CD4-positive, alpha-beta T cell (primary cell): Measurements from ENCODE around the gene ARID4B. TPM values are rescaled to one million over a fixed set of nuclear protein-coding genes. Genes with fewer than 3 reads are reported as not detected.
"Not testable (repeated sequence)": the region's sequence is repeated elsewhere in the genome, so short reads cannot be mapped to it uniquely, and the experiment has no call there.

Source experiments
- ATAC-seq: fragments of 200-7000 bp; cut with Tn5 transposase; one replicate; pipeline ENCODE4 v1.10.0; 2022; ENCODE audit warnings: mild to moderate bottlenecking; ENCODE audit not compliant: poor library complexity
- CTCF ChIA-PET: fragments of 350-600 bp; sonication (Branson Sonifier 250); formaldehyde crosslinking; loops from one replicate; lab custom pipeline; 2021; ENCODE audit warnings: antibody characterized with exemption, inconsistent platforms; lab: Charles Lee
- POLR2A ChIA-PET: fragments of 350-600 bp; sonication (Branson Sonifier 250); formaldehyde crosslinking; loops from one replicate; lab custom pipeline; 2021; ENCODE audit warnings: antibody characterized with exemption, inconsistent platforms; lab: Charles Lee
- DNase-seq, 14 experiments: peaks; one replicate each; pipeline ENCODE4 v3.0.0-alpha.2; 2013 to 2020; ENCODE audit warnings: mixed read lengths in 2 of 14
- H3K27ac ChIP-seq, 2 donors: one replicate each; pipeline versions ENCODE4 v1.5.1 to v1.7.0; 2013; ENCODE audit warnings: low read length in 2 of 2, low read depth in 1 of 2, mild to moderate bottlenecking in 1 of 2
- H3K27me3 ChIP-seq, 2 experiments: 1 replicate in 1 of 2; 2 replicates in 1 of 2; pipeline versions ENCODE4 v1.6.1 to v1.7.0; 2013; ENCODE audit warnings: low read length in 2 of 2, control low read depth in 1 of 2, mild to moderate bottlenecking in 1 of 2, moderate library complexity in 1 of 2; ENCODE audit not compliant: insufficient read depth in 2 of 2, control insufficient read depth in 1 of 2
- H3K36me3 ChIP-seq: one replicate; pipeline ENCODE4 v1.6.1; 2013; ENCODE audit warnings: low read length, control low read depth; ENCODE audit not compliant: insufficient read depth
- H3K4me1 ChIP-seq: one replicate; pipeline ENCODE4 v1.6.1; 2013; ENCODE audit warnings: low read length, control low read depth; ENCODE audit not compliant: insufficient read depth
- H3K4me3 ChIP-seq: one replicate; pipeline ENCODE4 v1.5.1; 2013; ENCODE audit warnings: mild to moderate bottlenecking, low read length, moderate library complexity
- H3K9me3 ChIP-seq, 2 experiments: 1 replicate in 1 of 2; 2 replicates in 1 of 2; pipeline versions ENCODE4 v1.6.1 to v1.7.0; 2013; ENCODE audit warnings: low read length in 2 of 2, mild to moderate bottlenecking in 2 of 2, control low read depth in 1 of 2, moderate library complexity in 1 of 2; ENCODE audit not compliant: control insufficient read depth in 1 of 2, insufficient read depth in 1 of 2
- H3K27ac Mint-ChIP-seq: one replicate; pipeline ENCODE4 v1.8.0; 2020; ENCODE audit warnings: mixed read lengths
- H3K27me3 Mint-ChIP-seq: one replicate; pipeline ENCODE4 v1.8.0; 2021; ENCODE audit warnings: mixed read lengths
- H3K36me3 Mint-ChIP-seq: one replicate; pipeline ENCODE4 v1.8.0; 2021; ENCODE audit warnings: low read depth, mixed read lengths
- H3K4me1 Mint-ChIP-seq: one replicate; pipeline ENCODE4 v1.8.0; 2021; ENCODE audit warnings: low read depth, mixed read lengths
- H3K4me3 Mint-ChIP-seq: one replicate; pipeline ENCODE4 v1.8.0; 2020; ENCODE audit warnings: mild to moderate bottlenecking, mixed read lengths
- H3K9me3 Mint-ChIP-seq: one replicate; pipeline ENCODE4 v1.8.0; 2020; ENCODE audit warnings: mixed read lengths
- intact Hi-C, 2 experiments: fragments of 100-400 bp; cut with DNase I in 1 of 2; cut with micrococcal nuclease in 1 of 2; formaldehyde crosslinking; loops; one replicate each; pipeline versions ENCODE4 v1.15.1 to v1.9.0; 2023 to 2025; cut with DNase I, micrococcal nuclease
- total RNA-seq, 174 experiments: library from RNA in 2 of 174; stranded (reverse) in 2 of 174; gene quantifications; one replicate each; pipeline ENCODE4 v1.2.3 and lab custom pipeline; 2021 to 2026
- TF ChIP-seq, protein P1 (sequence below): fragments of 200-600 bp; IDR thresholded peaks from one replicate; pipeline ENCODE4 v1.8.0; 2022; ENCODE audit warnings: antibody characterized with exemption, mild to moderate bottlenecking

ARID4B gene
- total RNA-seq, 2 experiments from 2014 or later = 127 to 130 TPM

DNA sequence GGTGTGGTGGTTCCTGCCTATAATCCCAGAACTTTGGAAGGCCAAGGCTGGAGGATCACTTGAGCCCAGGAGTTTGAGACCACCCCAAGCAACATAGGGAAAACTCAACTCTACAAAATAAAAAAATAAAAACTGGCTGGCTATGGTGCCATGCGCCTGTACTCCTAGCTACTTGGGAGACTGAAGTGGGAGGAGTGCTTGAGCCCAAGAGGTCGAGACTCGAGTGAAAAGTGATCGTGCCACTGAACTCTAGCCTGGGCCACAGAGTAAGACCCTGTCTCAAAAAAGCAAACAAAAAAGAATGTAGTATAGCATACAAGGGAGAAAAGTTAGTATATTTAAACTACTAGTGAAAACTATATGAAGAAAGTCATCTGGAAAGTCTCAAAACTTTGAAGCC lies 66.7 kb downstream of the ARID4B start:
- POLR2A ChIA-PET = interaction anchor here (0.7 to 1.2 kb wide), 3 partner anchors 10 to 132 kb away, joined by 3 read pairs; partner anchors contain the start of gene TOMM20
- intact Hi-C loops = no loop called here
- H3K27ac ChIP-seq = no peak overlapping the region

DNA sequence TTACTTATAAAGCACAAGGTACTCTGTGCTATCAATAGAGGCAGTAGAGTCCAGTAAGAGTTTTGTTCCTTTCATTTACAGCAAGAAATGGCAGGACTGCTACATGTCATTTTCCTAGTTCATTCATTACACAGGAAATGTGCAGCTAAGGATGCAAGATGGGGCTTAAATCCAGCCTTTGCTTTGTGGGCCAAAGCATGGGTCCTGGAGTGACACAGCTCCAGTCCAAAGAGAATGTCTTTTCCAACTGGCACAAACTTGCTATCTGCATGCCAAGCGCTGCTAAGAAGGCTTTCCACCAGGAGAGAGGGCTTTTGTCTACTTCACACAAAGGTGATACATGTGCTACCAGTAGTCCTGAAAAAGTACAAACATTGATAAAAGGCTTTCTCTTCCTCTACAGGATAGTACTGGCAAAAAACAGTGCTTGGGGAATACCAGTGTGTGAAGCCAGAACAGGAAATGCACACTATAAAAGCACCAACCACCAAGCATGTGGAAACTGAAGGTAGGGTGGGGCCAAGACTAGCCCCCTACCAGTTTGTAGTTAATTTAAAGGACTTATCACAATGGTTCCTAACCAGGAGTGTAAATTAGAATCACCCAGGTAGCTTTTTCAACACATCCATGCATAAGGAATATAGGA lies 68.7 kb downstream of the ARID4B start:
- H3K27me3 Mint-ChIP-seq = no peaks in the 10 kb centered on the region
- H3K36me3 Mint-ChIP-seq = peaks cover 35% of the 10 kb centered on the region
- POLR2A ChIA-PET = interaction anchor here (0.8 to 2.8 kb wide), 5 partner anchors 13 to 70 kb away, joined by 3 to 8 read pairs (median 5); partner anchors contain the start of genes ARID4B and GGPS1
- CTCF ChIA-PET = interaction anchor here (0.7 to 1.9 kb wide), 10 partner anchors 16 to 157 kb away, joined by 3 to 11 read pairs (median 3); no protein-coding TSS in a partner anchor
- peak; percentile 57 for ATAC-seq
- H3K4me1 Mint-ChIP-seq = peaks cover 82% of the 10 kb centered on the region
- no peaks in the 10 kb centered on the region for H3K9me3 Mint-ChIP-seq
- peak in 3 of 14 experiments; percentile 32 to 36 (median 35) for DNase-seq
- Histone ChIP-seq H3K27ac (no peak overlapping the region), H3K27me3 (no peaks in the 10 kb centered on the region), H3K4me3 (no peak overlapping the region), H3K9me3 (no peaks in the 10 kb centered on the region), H3K4me1 (peaks cover 17% of the 10 kb centered on the region), H3K36me3 (peaks cover 19% of the 10 kb centered on the region)
- H3K4me3 Mint-ChIP-seq = peak overlapping the region; percentile 31
- intact Hi-C loops = no loop called here
- TF ChIP-seq, protein P1, sequence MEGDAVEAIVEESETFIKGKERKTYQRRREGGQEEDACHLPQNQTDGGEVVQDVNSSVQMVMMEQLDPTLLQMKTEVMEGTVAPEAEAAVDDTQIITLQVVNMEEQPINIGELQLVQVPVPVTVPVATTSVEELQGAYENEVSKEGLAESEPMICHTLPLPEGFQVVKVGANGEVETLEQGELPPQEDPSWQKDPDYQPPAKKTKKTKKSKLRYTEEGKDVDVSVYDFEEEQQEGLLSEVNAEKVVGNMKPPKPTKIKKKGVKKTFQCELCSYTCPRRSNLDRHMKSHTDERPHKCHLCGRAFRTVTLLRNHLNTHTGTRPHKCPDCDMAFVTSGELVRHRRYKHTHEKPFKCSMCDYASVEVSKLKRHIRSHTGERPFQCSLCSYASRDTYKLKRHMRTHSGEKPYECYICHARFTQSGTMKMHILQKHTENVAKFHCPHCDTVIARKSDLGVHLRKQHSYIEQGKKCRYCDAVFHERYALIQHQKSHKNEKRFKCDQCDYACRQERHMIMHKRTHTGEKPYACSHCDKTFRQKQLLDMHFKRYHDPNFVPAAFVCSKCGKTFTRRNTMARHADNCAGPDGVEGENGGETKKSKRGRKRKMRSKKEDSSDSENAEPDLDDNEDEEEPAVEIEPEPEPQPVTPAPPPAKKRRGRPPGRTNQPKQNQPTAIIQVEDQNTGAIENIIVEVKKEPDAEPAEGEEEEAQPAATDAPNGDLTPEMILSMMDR = no peak
- H3K27ac Mint-ChIP-seq = peak overlapping the region; percentile 35

More for the DNA sequence above, 66.7 kb downstream of the ARID4B start:
- DNase-seq (no peak), ATAC-seq (no peak)
- TF ChIP-seq, protein P1 = no peak
- no peak overlapping the region for H3K4me3 Mint-ChIP-seq
- H3K4me1 ChIP-seq = peaks cover 23% of the 10 kb centered on the region
- no peaks in the 10 kb centered on the region for H3K27me3 Mint-ChIP-seq
- no peaks in the 10 kb centered on the region for H3K27me3 ChIP-seq
- H3K4me1 Mint-ChIP-seq = peaks cover 84% of the 10 kb centered on the region
- H3K36me3 ChIP-seq = peaks cover 15% of the 10 kb centered on the region
- CTCF ChIA-PET = interaction anchor here (1.4 kb wide), 2 partner anchors 8 to 81 kb away, joined by 3 to 4 read pairs; no protein-coding TSS in a partner anchor
- no peaks in the 10 kb centered on the region for H3K9me3 ChIP-seq
- no peak overlapping the region for H3K4me3 ChIP-seq
- no peaks in the 10 kb centered on the region for H3K9me3 Mint-ChIP-seq
- H3K27ac Mint-ChIP-seq = peak overlapping the region; percentile 24
- H3K36me3 Mint-ChIP-seq = peaks cover 32% of the 10 kb centered on the region

DNA sequence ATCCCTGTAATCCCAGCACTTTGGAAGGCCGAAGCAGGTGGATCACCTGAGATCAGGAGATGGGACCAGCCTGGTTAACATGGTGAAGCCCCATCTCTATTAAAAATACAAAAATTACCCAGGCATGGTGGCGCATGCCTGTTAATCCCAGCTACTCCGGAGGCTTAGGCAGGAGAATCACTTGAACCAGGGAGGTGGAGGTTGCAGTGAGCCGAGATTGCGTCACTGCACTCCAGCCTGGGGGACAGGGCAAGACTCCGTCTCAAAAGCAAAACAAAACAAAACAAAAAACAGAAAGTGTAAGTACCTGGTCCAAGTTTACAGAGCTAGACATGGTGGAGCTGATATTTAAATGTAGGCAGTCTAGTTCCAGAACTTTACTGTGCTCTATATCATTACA lies 69.9 kb downstream of the ARID4B start:
- POLR2A ChIA-PET = interaction anchor here (1.0 to 2.8 kb wide), 3 partner anchors 17 to 71 kb away, joined by 3 to 8 read pairs (median 7); partner anchors contain the start of gene GGPS1
- ATAC-seq, H3K27ac ChIP-seq, H3K4me3 ChIP-seq, H3K9me3 Mint-ChIP-seq, DNase-seq, H3K27me3 Mint-ChIP-seq, H3K27me3 ChIP-seq, intact Hi-C loops, H3K9me3 ChIP-seq: not testable (repeated sequence)
- peak overlapping the region; percentile 35 for H3K27ac Mint-ChIP-seq
- H3K4me1 ChIP-seq = peaks cover 17% of the 10 kb centered on the region
- CTCF ChIA-PET = interaction anchor here (0.8 to 1.9 kb wide), 6 partner anchors 16 to 158 kb away, joined by 3 to 11 read pairs (median 3); no protein-coding TSS in a partner anchor
- H3K36me3 Mint-ChIP-seq = peaks cover 38% of the 10 kb centered on the region
- H3K4me3 Mint-ChIP-seq = peak overlapping the region; percentile 38
- H3K4me1 Mint-ChIP-seq = peaks cover 79% of the 10 kb centered on the region
- peaks cover 19% of the 10 kb centered on the region for H3K36me3 ChIP-seq
